ENCODE results near the gene RUNX2. TPM values are rescaled to one million over a fixed set of nuclear protein-coding genes. Genes with fewer than 3 reads are reported as not detected.

RUNX2 gene
- total and polyA plus RNA-seq, 8 donors: 0.80 to 18.7 (median 2.7) TPM; not detected in 1

DNA sequence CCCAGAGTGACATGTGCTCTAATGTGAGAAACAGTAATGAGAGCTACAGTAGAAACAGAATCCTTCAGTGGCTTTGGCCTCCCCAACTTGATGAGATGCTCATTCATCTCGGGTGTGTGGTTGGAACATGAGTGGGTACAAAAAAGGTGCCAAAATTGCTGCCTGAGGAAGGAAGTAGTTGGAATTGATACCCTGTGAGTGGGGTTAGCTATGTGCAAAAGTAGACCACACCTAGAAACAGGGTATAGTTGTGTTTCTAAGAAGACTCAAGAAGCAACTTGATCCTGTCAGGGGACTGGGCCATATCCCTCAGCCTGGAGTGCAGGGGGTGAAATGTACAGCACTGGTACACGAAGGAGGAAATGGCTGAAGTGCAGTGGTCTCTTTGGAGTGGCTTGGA is 256.0 kb downstream of the RUNX2 start:
- H3K36me3 ChIP-seq: no peaks in the 10 kb centered on the region
- WGBS, 5 donors: 79 to 86% (median 83%) methylated on average over 2 of the region's 2 CpGs
- no peak overlapping the region for H3K4me3 ChIP-seq
- H3K27me3 ChIP-seq: no peaks in the 10 kb centered on the region
- H3K4me1 ChIP-seq: peaks cover 0 to 3% (median 1%) of the 10 kb centered on the region in 4 donors
- H3K27ac ChIP-seq: no peak overlapping the region
- DNase-seq: no peak
- TF ChIP-seq EP300 (IDR thresholded peaks at IDR 0.05): no peak
- TF ChIP-seq, protein P1, sequence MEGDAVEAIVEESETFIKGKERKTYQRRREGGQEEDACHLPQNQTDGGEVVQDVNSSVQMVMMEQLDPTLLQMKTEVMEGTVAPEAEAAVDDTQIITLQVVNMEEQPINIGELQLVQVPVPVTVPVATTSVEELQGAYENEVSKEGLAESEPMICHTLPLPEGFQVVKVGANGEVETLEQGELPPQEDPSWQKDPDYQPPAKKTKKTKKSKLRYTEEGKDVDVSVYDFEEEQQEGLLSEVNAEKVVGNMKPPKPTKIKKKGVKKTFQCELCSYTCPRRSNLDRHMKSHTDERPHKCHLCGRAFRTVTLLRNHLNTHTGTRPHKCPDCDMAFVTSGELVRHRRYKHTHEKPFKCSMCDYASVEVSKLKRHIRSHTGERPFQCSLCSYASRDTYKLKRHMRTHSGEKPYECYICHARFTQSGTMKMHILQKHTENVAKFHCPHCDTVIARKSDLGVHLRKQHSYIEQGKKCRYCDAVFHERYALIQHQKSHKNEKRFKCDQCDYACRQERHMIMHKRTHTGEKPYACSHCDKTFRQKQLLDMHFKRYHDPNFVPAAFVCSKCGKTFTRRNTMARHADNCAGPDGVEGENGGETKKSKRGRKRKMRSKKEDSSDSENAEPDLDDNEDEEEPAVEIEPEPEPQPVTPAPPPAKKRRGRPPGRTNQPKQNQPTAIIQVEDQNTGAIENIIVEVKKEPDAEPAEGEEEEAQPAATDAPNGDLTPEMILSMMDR (IDR thresholded peaks at IDR 0.05): no peak
- no peak for TF ChIP-seq POLR2AphosphoS5 (IDR thresholded peaks at IDR 0.05)
- TF ChIP-seq POLR2A (IDR thresholded peaks at IDR 0.05): no peak
- intact Hi-C loops (cut with DNase I; ENCODE audit: low total_unique reads): no loop called here
- peaks cover 0 to 4% (median 0%) of the 10 kb centered on the region in 4 donors for H3K9me3 ChIP-seq

DNA sequence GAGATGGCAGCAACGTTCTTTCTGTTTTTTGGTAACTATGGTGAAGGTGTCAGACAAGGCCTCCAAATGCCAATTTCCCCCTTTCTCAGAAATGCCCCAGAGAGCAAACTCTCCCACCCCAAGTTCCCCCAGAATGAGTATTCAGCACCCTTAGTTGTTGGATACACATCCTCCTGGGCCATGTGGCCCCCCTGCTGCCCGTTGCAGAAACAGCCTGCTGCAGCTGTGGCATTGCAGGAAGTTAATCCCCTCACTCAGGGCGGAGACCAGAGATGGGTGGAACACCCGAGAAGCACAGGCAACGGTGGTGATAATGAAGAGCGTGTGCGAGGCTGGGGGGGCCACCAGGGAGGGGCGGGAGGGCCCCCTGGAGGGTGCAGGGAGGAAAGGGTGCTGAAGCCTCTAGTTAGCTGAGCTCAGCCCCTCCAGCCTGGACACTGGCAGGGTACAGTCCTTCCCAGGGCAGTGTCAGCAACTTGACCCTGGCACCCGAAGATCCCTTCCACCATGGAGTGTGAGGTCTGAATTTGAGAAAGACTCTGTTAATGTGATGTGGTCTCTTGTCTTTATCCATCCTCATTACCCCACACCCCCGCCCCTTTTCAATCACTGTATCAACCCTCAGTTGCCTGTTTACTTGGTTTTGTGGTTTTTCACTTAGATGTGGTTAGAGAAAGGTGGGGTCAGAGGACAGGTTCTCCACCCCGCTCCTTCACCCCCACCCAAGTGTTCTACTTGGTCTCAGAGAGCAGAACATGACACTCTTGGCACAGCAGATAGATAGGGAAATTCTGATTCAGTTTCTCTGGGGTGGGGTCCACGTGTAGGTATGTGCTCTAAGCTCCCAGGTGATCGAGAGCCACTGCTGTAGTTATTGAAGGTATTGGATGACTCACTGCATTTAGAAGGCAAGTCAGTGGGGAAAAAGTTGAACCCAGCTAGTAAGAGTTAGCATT is 258.4 kb downstream of the RUNX2 start:
- 45 to 60% (median 50%) methylated on average over 13 of the region's 13 CpGs for WGBS, 5 donors
- Histone ChIP-seq H3K27me3 (no peaks in the 10 kb centered on the region), H3K4me3 (no peak overlapping the region), H3K9me3 (peaks cover 0 to 4% (median 0%) of the 10 kb centered on the region in 4 donors), H3K27ac (no peak overlapping the region), H3K4me1 (peaks cover 0 to 15% (median 8%) of the 10 kb centered on the region in 4 donors), H3K36me3 (no peaks in the 10 kb centered on the region)
- intact Hi-C loops (cut with DNase I; ENCODE audit: low total_unique reads): no loop called here
- no peak for TF ChIP-seq EP300 (IDR thresholded peaks at IDR 0.05)
- TF ChIP-seq POLR2AphosphoS5 (IDR thresholded peaks at IDR 0.05): no peak
- TF ChIP-seq, protein P1 (IDR thresholded peaks at IDR 0.05): no peak
- no peak for TF ChIP-seq POLR2A (IDR thresholded peaks at IDR 0.05)
- peak in 1 of 2 donors; percentile 60 for DNase-seq

DNA sequence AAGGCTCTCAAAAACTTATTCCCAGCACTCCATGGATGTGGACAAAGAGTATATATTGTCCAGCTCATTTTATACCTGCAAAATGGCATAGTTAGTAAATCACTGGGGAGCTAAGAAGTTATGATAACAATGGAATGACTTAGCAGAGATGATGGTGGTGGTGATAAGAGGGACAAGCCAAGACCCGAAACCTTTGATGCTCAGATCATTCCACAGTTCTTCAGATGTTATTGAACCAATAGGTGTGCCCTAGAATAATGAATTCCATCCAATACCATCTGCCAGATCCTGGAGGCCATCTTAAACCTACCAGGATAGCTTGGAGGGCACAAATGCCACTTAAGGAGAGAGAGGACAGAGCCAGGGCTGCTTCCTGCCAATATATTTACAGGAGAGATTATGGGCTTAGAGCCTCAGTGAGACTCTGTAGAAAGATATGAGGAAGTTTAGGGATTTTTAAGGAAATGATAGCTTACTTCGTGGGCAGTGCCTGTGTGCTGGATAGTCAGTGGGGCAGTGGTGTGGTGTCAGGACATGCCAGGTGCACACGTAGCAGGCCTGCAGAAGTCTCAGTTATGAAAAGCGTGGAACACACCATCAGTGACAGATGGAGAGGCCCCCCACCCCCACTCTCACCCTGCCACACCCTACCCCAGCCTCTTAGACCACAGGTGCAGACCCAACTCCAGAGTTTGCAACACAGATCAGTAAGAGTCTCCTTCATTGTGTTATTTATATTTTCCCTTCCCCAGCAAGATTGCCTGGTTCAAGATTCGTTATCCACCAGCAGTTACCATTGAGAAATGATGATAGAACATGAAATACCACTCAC is 259.3 kb downstream of the RUNX2 start:
- Histone ChIP-seq H3K9me3 (no peaks in the 10 kb centered on the region), H3K27ac (no peak overlapping the region), H3K4me1 (peaks cover 0 to 15% (median 8%) of the 10 kb centered on the region in 4 donors), H3K36me3 (no peaks in the 10 kb centered on the region), H3K27me3 (no peaks in the 10 kb centered on the region), H3K4me3 (no peak overlapping the region)
- TF ChIP-seq, protein P1 (IDR thresholded peaks at IDR 0.05): no peak
- TF ChIP-seq EP300 (IDR thresholded peaks at IDR 0.05) (no peak), POLR2AphosphoS5 (IDR thresholded peaks at IDR 0.05) (no peak), POLR2A (IDR thresholded peaks at IDR 0.05) (no peak)
- DNase-seq: no peak
- WGBS, 5 donors: 75 to 88% (median 85%) methylated on average over 5 of the region's 5 CpGs
- intact Hi-C loops (cut with DNase I; ENCODE audit: low total_unique reads): no loop called here

DNA sequence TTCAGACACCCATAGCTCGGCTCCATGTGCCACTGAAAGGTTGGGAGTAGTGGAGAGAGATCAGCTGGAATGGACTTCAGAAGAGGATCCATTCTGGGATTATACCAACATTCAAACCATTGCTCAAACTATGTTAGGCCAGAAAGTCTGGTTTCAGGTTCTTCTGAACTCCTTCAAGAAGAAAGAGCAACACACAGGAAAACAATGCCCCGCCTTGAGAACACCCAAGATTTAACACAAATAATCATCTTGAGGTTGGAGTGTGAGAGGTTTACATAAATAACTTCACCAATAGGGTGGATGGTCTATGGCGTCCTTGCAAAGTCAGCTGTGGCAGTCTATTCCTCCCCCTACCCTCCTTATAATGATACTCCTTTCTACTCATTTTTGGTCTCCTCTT is 261.2 kb downstream of the RUNX2 start:
- no peaks in the 10 kb centered on the region for H3K36me3 ChIP-seq
- DNase-seq: no peak
- H3K9me3 ChIP-seq: no peaks in the 10 kb centered on the region
- no peaks in the 10 kb centered on the region for H3K27me3 ChIP-seq
- no peak overlapping the region for H3K27ac ChIP-seq
- TF ChIP-seq, protein P1 (IDR thresholded peaks at IDR 0.05): no peak
- TF ChIP-seq EP300 (IDR thresholded peaks at IDR 0.05) (no peak), POLR2AphosphoS5 (IDR thresholded peaks at IDR 0.05) (no peak), POLR2A (IDR thresholded peaks at IDR 0.05) (no peak)
- no peak overlapping the region for H3K4me3 ChIP-seq
- intact Hi-C loops (cut with DNase I; ENCODE audit: low total_unique reads): no loop called here
- peaks cover 0 to 15% (median 8%) of the 10 kb centered on the region in 4 donors for H3K4me1 ChIP-seq
- 90 to 99% (median 96%) methylated on average over 3 of the region's 3 CpGs for WGBS, 5 donors

Data from stomach (tissue), 9 donors.